HCT116 (cell line): ENCODE results near the gene PKDCC. TPM values are rescaled to one million over a fixed set of nuclear protein-coding genes. Genes with fewer than 3 reads are reported as not detected.

ENCODE experiments used
- ATAC-seq: fragments of 200-7000 bp; cut with Tn5 transposase; 2 replicates; pipeline ENCODE4 v1.9.1; 2020; ENCODE audit warnings: mild to moderate bottlenecking, moderate library complexity
- BruUV-seq: library from RNA; stranded (reverse); fragments of 400-500 nt; replicated peaks from 2 replicates; lab custom pipeline; 2021; lab: Mats Ljungman, UMichigan
- CTCF ChIA-PET: fragments of 300-600 bp; sonication (Branson Sonifier 250); formaldehyde crosslinking; loops from one replicate; lab custom pipeline; 2021; ENCODE audit warnings: antibody characterized with exemption; lab: Charles Lee
- POLR2A ChIA-PET: fragments of 300-600, 350-600 bp; sonication (Branson Sonifier 250); formaldehyde crosslinking; loops from one replicate; lab custom pipeline; 2021; ENCODE audit warnings: antibody characterized with exemption; lab: Charles Lee
- RAD21 ChIA-PET, 2 experiments: fragments of 300-600 bp; sonication (Branson Sonifier 250); formaldehyde crosslinking; loops; one replicate each; lab custom pipeline; 2023; ENCODE audit warnings: low total read pairs in 2 of 2; ENCODE audit not compliant: uncharacterized antibody in 2 of 2, unreplicated experiment in 2 of 2, low non-redundant PET in 1 of 2; lab: Charles Lee
- DNase-seq: peaks from one replicate; pipeline ENCODE4 v3.0.0-alpha.2; 2010; ENCODE audit warnings: low read depth, low spot score
- H2AFZ ChIP-seq: fragments of 200-600 bp; shearing (Covaris generic), sonication (generic); 2 replicates; pipeline ENCODE4 v1.6.1; 2017; ENCODE audit warnings: low read depth, mixed run types, mixed read lengths, antibody characterized with exemption, low read length; ENCODE audit not compliant: poor library complexity, severe bottlenecking
- H3K27ac ChIP-seq: 2 replicates; pipeline ENCODE4 v1.5.1; 2012; ENCODE audit warnings: low read depth, low read length
- H3K27me3 ChIP-seq: fragments of 200-600 bp; sonication (generic); 2 replicates; pipeline ENCODE4 v1.6.1; 2016; ENCODE audit warnings: mixed run types, low read length, mixed read lengths; ENCODE audit not compliant: insufficient read depth
- H3K36me3 ChIP-seq, 2 experiments: fragments of 200-500 bp in 1 of 2; fragments of 200-600 bp in 1 of 2; sonication (Bioruptor generic) in 1 of 2; sonication (generic) in 1 of 2; 2 replicates each; pipeline versions ENCODE4 v1.5.1 to v1.6.1; 2014 to 2016; ENCODE audit warnings: low read length in 2 of 2, inconsistent platforms in 1 of 2, mixed read lengths in 1 of 2, mixed run types in 1 of 2; ENCODE audit not compliant: insufficient read depth in 2 of 2, control insufficient read depth in 1 of 2
- H3K4me1 ChIP-seq, 2 experiments: fragments of 200-600 bp in 1 of 2; sonication (generic) in 1 of 2; 2 replicates each; pipeline versions ENCODE4 v1.5.1 to v1.6.1; 2012 to 2017; ENCODE audit warnings: low read length in 2 of 2, inconsistent platforms in 1 of 2, mild to moderate bottlenecking in 1 of 2, mixed read lengths in 1 of 2, mixed run types in 1 of 2, moderate library complexity in 1 of 2; ENCODE audit not compliant: insufficient read depth in 2 of 2, control insufficient read depth in 1 of 2
- H3K4me2 ChIP-seq: fragments of 200-600 bp; sonication (generic); 2 replicates; pipeline ENCODE4 v1.6.1; 2017; ENCODE audit warnings: mixed run types, low read length, mixed read lengths
- H3K4me3 ChIP-seq, 2 experiments: fragments of 200-600 bp in 1 of 2; sonication (generic) in 1 of 2; replicated peaks in 1 of 2; 2 replicates each; pipeline ENCODE4 v1.5.1; 2011 to 2016; ENCODE audit warnings: low read length in 2 of 2, control low read depth in 1 of 2, low read depth in 1 of 2, mild to moderate bottlenecking in 1 of 2, mixed read lengths in 1 of 2, mixed run types in 1 of 2
- H3K79me2 ChIP-seq: fragments of 200-600 bp; sonication (generic); 2 replicates; pipeline ENCODE4 v1.6.1; 2017; ENCODE audit warnings: mild to moderate bottlenecking, mixed run types, low read length, moderate library complexity, mixed read lengths; ENCODE audit not compliant: insufficient read depth
- H3K9ac ChIP-seq: fragments of 200-600 bp; sonication (generic); 2 replicates; pipeline ENCODE4 v1.6.1; 2016; ENCODE audit warnings: low read length, mixed read lengths
- H3K9me2 ChIP-seq: fragments of 200-600 bp; sonication (generic), shearing (Covaris generic); 2 replicates; pipeline ENCODE4 v1.6.1; 2017; ENCODE audit warnings: mixed run types, mild to moderate bottlenecking, moderate library complexity; ENCODE audit not compliant: insufficient read depth
- H3K9me3 ChIP-seq, 2 experiments: fragments of 200-500 bp in 1 of 2; fragments of 200-600 bp in 1 of 2; sonication (Bioruptor generic) in 1 of 2; sonication (generic) in 1 of 2; 2 replicates each; pipeline ENCODE4 v1.6.1; 2014 to 2017; ENCODE audit warnings: low read length in 2 of 2, mixed read lengths in 2 of 2, inconsistent platforms in 1 of 2, low read depth in 1 of 2, mild to moderate bottlenecking in 1 of 2, mixed run types in 1 of 2, moderate library complexity in 1 of 2; ENCODE audit not compliant: control insufficient read depth in 1 of 2, insufficient read depth in 1 of 2
- H4K20me1 ChIP-seq: fragments of 200-600 bp; sonication (generic), shearing (Covaris generic); 2 replicates; pipeline ENCODE4 v1.6.1; 2017; ENCODE audit warnings: mixed run types, mild to moderate bottlenecking, moderate library complexity; ENCODE audit not compliant: insufficient read depth
- EGR1 ChIP-seq: IDR thresholded peaks from 2 replicates; pipeline ENCODE4 v1.6.1; 2012; ENCODE audit warnings: low read depth
- ELF1 ChIP-seq: IDR thresholded peaks from 2 replicates; pipeline ENCODE4 v1.6.1; 2012; ENCODE audit warnings: low read depth, borderline replicate concordance
- EZH2 ChIP-seq: fragments of 200-600 bp; sonication (generic); IDR thresholded peaks from 2 replicates; pipeline ENCODE4 v1.6.1; 2017; ENCODE audit warnings: antibody characterized with exemption, mixed run types
- EZH2phosphoT487 ChIP-seq: fragments of 200-600 bp; IDR thresholded peaks from 2 replicates; pipeline ENCODE4 v1.6.1; 2018; ENCODE audit warnings: antibody characterized with exemption, borderline replicate concordance
- FOSL1 ChIP-seq: IDR thresholded peaks from 2 replicates; pipeline ENCODE4 v1.6.1; 2012; ENCODE audit warnings: low read depth
- JUND ChIP-seq: IDR thresholded peaks from 2 replicates; pipeline ENCODE4 v1.6.1; 2012
- RAD21 ChIP-seq: IDR thresholded peaks from 2 replicates; pipeline ENCODE4 v1.6.1; 2012; ENCODE audit warnings: low read depth, mild to moderate bottlenecking
- SIN3A ChIP-seq: IDR thresholded peaks from 2 replicates; pipeline ENCODE4 v1.6.1; 2012; ENCODE audit warnings: low read depth
- SP1 ChIP-seq: IDR thresholded peaks from 2 replicates; pipeline ENCODE4 v1.6.1; 2012; ENCODE audit warnings: low read depth
- TCF7L2 ChIP-seq: IDR thresholded peaks from 2 replicates; pipeline ENCODE4 v1.7.0; 2011; ENCODE audit warnings: borderline replicate concordance, inconsistent platforms; ENCODE audit not compliant: insufficient read depth, insufficient read length; ENCODE audit errors: extremely low read depth
- YY1 ChIP-seq: IDR thresholded peaks from 2 replicates; pipeline ENCODE4 v1.6.1; 2011; ENCODE audit warnings: low read length, low read depth, moderate library complexity, mild to moderate bottlenecking; ENCODE audit not compliant: insufficient replicate concordance; ENCODE audit errors: extremely low read depth
- ZFX ChIP-seq: fragments of 450-650 bp; IDR thresholded peaks from 2 replicates; pipeline ENCODE4 v1.6.1; 2017
- intact Hi-C: fragments of 100-400 bp; cut with micrococcal nuclease; formaldehyde crosslinking; loops from 2 replicates; pipeline ENCODE4 v1.10.0; 2022
- total RNA-seq: library from RNA; stranded (reverse); gene quantifications from one replicate; pipeline ENCODE4 v1.2.1, GENCODE V29; 2021; ENCODE audit not compliant: unreplicated experiment
- TF ChIP-seq, protein P1 (sequence below): IDR thresholded peaks from 2 replicates; pipeline ENCODE4 v1.6.1; 2012

The PKDCC gene
- total RNA-seq, 1 experiment from 2014 or later = 0.84 TPM

DNA sequence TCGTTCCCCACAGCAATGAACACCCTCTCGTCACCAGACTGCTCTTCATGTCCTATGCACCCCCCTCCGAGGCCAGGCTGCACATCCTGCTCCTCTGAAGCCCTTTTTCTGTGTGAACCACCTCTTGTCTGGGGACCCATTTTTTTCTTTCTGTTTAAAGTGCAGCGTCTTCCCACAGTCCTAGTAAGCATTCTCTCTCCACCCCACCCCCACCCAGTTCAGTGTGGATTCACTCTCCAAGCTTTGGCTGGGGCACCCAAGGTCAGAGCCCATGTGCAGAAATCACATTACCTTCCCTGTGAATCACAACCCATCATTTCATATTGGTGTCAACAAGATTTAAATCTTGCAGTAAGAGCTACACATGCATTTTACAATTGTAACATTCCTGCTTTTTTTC, 26.4 kb upstream of the PKDCC start:
- TF ChIP-seq ZFX (no peak), ELF1 (no peak), TCF7L2 (no peak), EGR1 (no peak), JUND (no peak), EZH2phosphoT487 (no peak), SIN3A (no peak), YY1 (no peak), RAD21 (no peak), EZH2 (no peak), FOSL1 (no peak), SP1 (no peak)
- TF ChIP-seq, protein P1, sequence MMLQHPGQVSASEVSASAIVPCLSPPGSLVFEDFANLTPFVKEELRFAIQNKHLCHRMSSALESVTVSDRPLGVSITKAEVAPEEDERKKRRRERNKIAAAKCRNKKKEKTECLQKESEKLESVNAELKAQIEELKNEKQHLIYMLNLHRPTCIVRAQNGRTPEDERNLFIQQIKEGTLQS = no peak
- TF ChIP-seq, all 23 proteins: peak for 0
- H3K4me3 ChIP-seq = no peak overlapping the region
- ATAC-seq (no peak), DNase-seq (no peak)
- no peaks in the 10 kb centered on the region for H3K9me3 ChIP-seq
- RAD21 ChIA-PET = no interaction called here
- H3K79me2 ChIP-seq = no peaks in the 10 kb centered on the region
- H3K27ac ChIP-seq = no peak overlapping the region
- H4K20me1 ChIP-seq = no peaks in the 10 kb centered on the region
- H3K9me2 ChIP-seq = no peaks in the 10 kb centered on the region
- CTCF ChIA-PET = interaction anchor here (0.7 kb wide), 1 partner anchor 114 kb away, joined by 3 read pairs; no protein-coding TSS in a partner anchor
- H3K4me2 ChIP-seq = no peak overlapping the region
- no TSS peak for BruUV-seq
- POLR2A ChIA-PET = no interaction called here
- H3K36me3 ChIP-seq = no peaks in the 10 kb centered on the region
- no peak overlapping the region for H3K9ac ChIP-seq
- no peak overlapping the region for H2AFZ ChIP-seq
- intact Hi-C loops = no loop called here
- H3K4me1 ChIP-seq = no peaks in the 10 kb centered on the region
- H3K27me3 ChIP-seq = peaks cover 5% of the 10 kb centered on the region; the same call in 1 of the 2 replicates

- no peak for TF ChIP-seq YY1
- TF ChIP-seq RAD21 = no peak
- TF ChIP-seq JUND = no peak
- ATAC-seq = 0 out of 2 replicates have a peak, but pooled peaks have one; percentile 38
- ChIA-PET CTCF (no interaction called here), RAD21 (no interaction called here), POLR2A (no interaction called here)
- no peaks in the 10 kb centered on the region for H3K4me1 ChIP-seq
- peaks cover 5% of the 10 kb centered on the region; the same call in 1 of the 2 replicates for H3K27me3 ChIP-seq
- no peak overlapping the region for H2AFZ ChIP-seq
- no peaks in the 10 kb centered on the region for H3K9me3 ChIP-seq
- BruUV-seq = no TSS peak
- no peak for DNase-seq
- no peak overlapping the region for H3K4me3 ChIP-seq
- no peaks in the 10 kb centered on the region for H3K9me2 ChIP-seq
- H4K20me1 ChIP-seq = no peaks in the 10 kb centered on the region
- intact Hi-C loops = no loop called here
- no peaks in the 10 kb centered on the region for H3K79me2 ChIP-seq
- H3K36me3 ChIP-seq = no peaks in the 10 kb centered on the region
- no peak overlapping the region for H3K4me2 ChIP-seq
- H3K27ac ChIP-seq = no peak overlapping the region
- no peak overlapping the region for H3K9ac ChIP-seq
These were observed 22.7 kb upstream of the PKDCC start for GRCh38 chr2:42025151-42025582.
